H1 (cell line): Measurements from ENCODE around the gene DGKI. TPM values are rescaled to one million over a fixed set of nuclear protein-coding genes. Genes with fewer than 3 reads are reported as not detected.

Experiments used
- CTCF ChIA-PET: fragments of 300-600 bp; sonication (Branson Sonifier 250); formaldehyde crosslinking; loops from one replicate; lab custom pipeline; 2021; ENCODE audit not compliant: partially characterized antibody; lab: Charles Lee
- POLR2A ChIA-PET: fragments of 300-600 bp; sonication (Branson Sonifier 250); formaldehyde crosslinking; loops from one replicate; lab custom pipeline; 2021; ENCODE audit warnings: inconsistent platforms; ENCODE audit not compliant: partially characterized antibody; lab: Charles Lee
- DNase-seq, 2 experiments: peaks; one replicate each; pipeline versions ENCODE4 v3.0.0 to v3.0.0-alpha.2; 2010 to 2022; ENCODE audit warnings: low spot score in 2 of 2, low read depth in 1 of 2, mixed read lengths in 1 of 2
- FAIRE-seq: peaks from 2 replicates; lab custom pipeline; 2011; peaks lifted over from hg19 to GRCh38; lab: Jason Lieb, UNC
- H2AFZ ChIP-seq: 2 replicates; pipeline ENCODE4 v1.8.1; 2012; ENCODE audit warnings: low read length, inconsistent platforms
- H2AK5ac ChIP-seq: 2 replicates; pipeline ENCODE4 v1.6.1; 2013; ENCODE audit warnings: low read depth, low read length
- H2BK120ac ChIP-seq: replicated peaks from 2 replicates; pipeline ENCODE3; 2013; ENCODE audit warnings: low read depth, low read length, inconsistent platforms
- H2BK12ac ChIP-seq: 2 replicates; pipeline ENCODE4 v1.6.1; 2013; ENCODE audit warnings: low read depth, low read length
- H2BK15ac ChIP-seq: 2 replicates; pipeline ENCODE4 v1.6.1; 2013; ENCODE audit warnings: low read length
- H2BK20ac ChIP-seq: 2 replicates; pipeline ENCODE4 v1.6.1; 2013; ENCODE audit warnings: low read length
- H2BK5ac ChIP-seq: 2 replicates; pipeline ENCODE4 v1.6.1; 2013; ENCODE audit warnings: low read depth, low read length
- H3K14ac ChIP-seq: 2 replicates; pipeline ENCODE4 v1.6.1; 2013; ENCODE audit warnings: inconsistent platforms; ENCODE audit not compliant: insufficient read length
- H3K18ac ChIP-seq: 2 replicates; pipeline ENCODE4 v1.6.1; 2013; ENCODE audit warnings: low read length; ENCODE audit errors: extremely low read depth
- H3K23ac ChIP-seq: 2 replicates; pipeline ENCODE4 v1.6.1; 2013; ENCODE audit warnings: inconsistent platforms; ENCODE audit not compliant: insufficient read length
- H3K23me2 ChIP-seq: 2 replicates; pipeline ENCODE4 v1.6.1; 2013; ENCODE audit warnings: low read depth, low read length
- H3K27ac ChIP-seq: 2 replicates; pipeline ENCODE4 v1.6.1; 2011; ENCODE audit warnings: low read depth, low read length, inconsistent platforms
- H3K27me3 ChIP-seq, 4 experiments: replicated peaks in 1 of 4; 1 replicate in 1 of 4; 2 replicates in 3 of 4; pipeline versions ENCODE4 v1.6.1 to v1.8.1; 2011 to 2013; ENCODE audit warnings: low read length in 3 of 4, mild to moderate bottlenecking in 3 of 4, inconsistent platforms in 2 of 4, mixed read lengths in 2 of 4, moderate library complexity in 1 of 4; ENCODE audit not compliant: control insufficient read depth in 3 of 4, insufficient read depth in 3 of 4; ENCODE audit errors: extremely low read depth in 1 of 4
- H3K36me3 ChIP-seq, 4 experiments: 2 replicates each; pipeline versions ENCODE4 v1.6.1 to v1.8.1; 2011 to 2013; ENCODE audit warnings: mild to moderate bottlenecking in 4 of 4, low read length in 3 of 4, moderate library complexity in 2 of 4, control low read depth in 1 of 4, inconsistent platforms in 1 of 4; ENCODE audit not compliant: insufficient read depth in 4 of 4, control insufficient read depth in 2 of 4
- H3K4ac ChIP-seq: replicated peaks from 2 replicates; pipeline ENCODE3; 2013; ENCODE audit warnings: low read length, low read depth, mixed read lengths, inconsistent platforms; ENCODE audit not compliant: insufficient read length
- H3K4me1 ChIP-seq, 4 experiments: replicated peaks in 1 of 4; 1 replicate in 1 of 4; 2 replicates in 3 of 4; pipeline versions ENCODE4 v1.6.1 to v1.8.1; 2011 to 2013; ENCODE audit warnings: low read length in 3 of 4, inconsistent platforms in 2 of 4, mixed read lengths in 1 of 4; ENCODE audit not compliant: insufficient read depth in 4 of 4, control insufficient read depth in 3 of 4
- H3K4me2 ChIP-seq, 2 experiments: 2 replicates each; pipeline versions ENCODE4 v1.6.1 to v1.8.1; 2011 to 2013; ENCODE audit warnings: low read depth in 2 of 2, low read length in 2 of 2, control low read depth in 1 of 2, inconsistent platforms in 1 of 2, mild to moderate bottlenecking in 1 of 2; ENCODE audit not compliant: insufficient read depth in 1 of 2
- H3K4me3 ChIP-seq, 4 experiments: fragments of 200-600, 300-600 bp in 1 of 4; sonication (generic), shearing (Covaris generic), sonication (Bioruptor Twin) in 1 of 4; 2 replicates each; pipeline versions ENCODE4 v1.5.1 to v1.8.1; 2011 to 2016; ENCODE audit warnings: low read length in 4 of 4, low read depth in 3 of 4, control low read depth in 2 of 4, inconsistent platforms in 2 of 4, mild to moderate bottlenecking in 2 of 4, mixed read lengths in 1 of 4, moderate library complexity in 1 of 4; ENCODE audit not compliant: insufficient read depth in 2 of 4; ENCODE audit errors: extremely low read depth in 1 of 4
- H3K56ac ChIP-seq: replicated peaks from 2 replicates; pipeline ENCODE3; 2013; ENCODE audit warnings: low read depth, mild to moderate bottlenecking, mixed read lengths, low read length, inconsistent platforms; ENCODE audit not compliant: insufficient read length
- H3K79me1 ChIP-seq: 2 replicates; pipeline ENCODE4 v1.6.1; 2013; ENCODE audit warnings: low read depth, low read length, control low read depth
- H3K79me2 ChIP-seq, 2 experiments: 2 replicates each; pipeline versions ENCODE4 v1.6.1 to v1.8.1; 2012 to 2013; ENCODE audit warnings: low read length in 2 of 2, mild to moderate bottlenecking in 2 of 2, inconsistent platforms in 1 of 2; ENCODE audit not compliant: insufficient read depth in 2 of 2, control insufficient read depth in 1 of 2
- H3K9ac ChIP-seq, 4 experiments: replicated peaks in 1 of 4; 1 replicate in 1 of 4; 2 replicates in 3 of 4; pipeline versions ENCODE4 v1.6.1 to v1.8.1; 2011 to 2013; ENCODE audit warnings: low read depth in 3 of 4, low read length in 3 of 4, control low read depth in 2 of 4, mild to moderate bottlenecking in 2 of 4, moderate library complexity in 2 of 4, inconsistent platforms in 1 of 4; ENCODE audit errors: extremely low read depth in 1 of 4
- H3K9me3 ChIP-seq, 2 experiments: 2 replicates each; pipeline versions ENCODE4 v1.6.1 to v1.8.1; 2012 to 2013; ENCODE audit warnings: mild to moderate bottlenecking in 2 of 2, moderate library complexity in 2 of 2, control low read depth in 1 of 2, inconsistent platforms in 1 of 2, low read depth in 1 of 2, low read length in 1 of 2, mixed read lengths in 1 of 2; ENCODE audit not compliant: insufficient read depth in 2 of 2
- H4K20me1 ChIP-seq, 2 experiments: replicated peaks in 1 of 2; 2 replicates each; pipeline versions ENCODE3 to v1.8.1; 2011 to 2013; ENCODE audit warnings: inconsistent platforms in 2 of 2, low read length in 2 of 2, mild to moderate bottlenecking in 1 of 2; ENCODE audit not compliant: insufficient read depth in 2 of 2, control insufficient read depth in 1 of 2
- H4K5ac ChIP-seq: 2 replicates; pipeline ENCODE4 v1.6.1; 2013; ENCODE audit warnings: low read length, low read depth, mixed read lengths, inconsistent platforms; ENCODE audit not compliant: insufficient read length
- H4K8ac ChIP-seq: 2 replicates; pipeline ENCODE4 v1.8.0; 2013; ENCODE audit warnings: mild to moderate bottlenecking, moderate library complexity, low read length, inconsistent platforms; ENCODE audit not compliant: insufficient read depth; ENCODE audit errors: extremely low read depth
- H4K91ac ChIP-seq: replicated peaks from 2 replicates; pipeline ENCODE3; 2013; ENCODE audit warnings: low read length, mixed read lengths, inconsistent platforms; ENCODE audit not compliant: insufficient read length
- ASH2L ChIP-seq: fragments of 200-600, 300-600 bp; sonication (generic); IDR thresholded peaks from one replicate; pipeline ENCODE4 v1.7.1; 2017; ENCODE audit warnings: low read length
- BACH1 ChIP-seq: IDR thresholded peaks from 2 replicates; pipeline ENCODE4 v1.6.1; 2012; ENCODE audit warnings: low read length, improper control_type of control experiment
- CBX8 ChIP-seq: fragments of 300-800, 300-1000 bp; sonication (generic); IDR thresholded peaks from 2 replicates; pipeline ENCODE4 v1.7.1; 2016; ENCODE audit warnings: low read depth, low read length, borderline replicate concordance
- CTBP2 ChIP-seq: IDR thresholded peaks from 2 replicates; pipeline ENCODE4 v1.7.0; 2011; ENCODE audit warnings: borderline replicate concordance, mild to moderate bottlenecking, moderate library complexity, mixed read lengths, low read length; ENCODE audit not compliant: insufficient read depth, insufficient read length
- FOSL1 ChIP-seq: IDR thresholded peaks from 2 replicates; pipeline ENCODE4 v1.6.1; 2011; ENCODE audit warnings: mild to moderate bottlenecking, low read depth, low read length, moderate library complexity; ENCODE audit not compliant: insufficient read depth
- JUN ChIP-seq: IDR thresholded peaks from 2 replicates; pipeline ENCODE4 v1.6.1; 2011; ENCODE audit warnings: low read depth, mild to moderate bottlenecking, improper control_type of control experiment, low read length
- JUND ChIP-seq: IDR thresholded peaks from 2 replicates; pipeline ENCODE4 v1.6.1; 2011; ENCODE audit warnings: mild to moderate bottlenecking, improper control_type of control experiment, low read length
- KDM4A ChIP-seq: IDR thresholded peaks from one replicate; pipeline ENCODE4 v1.7.1; 2012; ENCODE audit warnings: low read depth, mild to moderate bottlenecking, moderate library complexity, low read length, inconsistent platforms; ENCODE audit not compliant: severe bottlenecking
- KDM5A ChIP-seq: fragments of 200-600 bp; IDR thresholded peaks from 2 replicates; pipeline ENCODE4 v1.7.1; 2012; ENCODE audit warnings: mild to moderate bottlenecking, low read length, inconsistent platforms, mixed read lengths
- PHF8 ChIP-seq: fragments of 200-600 bp; sonication (generic); conservative IDR thresholded peaks from 2 replicates; pipeline ENCODE4 v1.7.1; 2012; ENCODE audit warnings: low read depth, mild to moderate bottlenecking, inconsistent platforms, low read length, moderate library complexity
- POLR2A ChIP-seq, 2 experiments: IDR thresholded peaks; 1 replicate in 1 of 2; 2 replicates in 1 of 2; pipeline ENCODE4 v1.6.1; 2011; ENCODE audit warnings: low read depth in 2 of 2, low read length in 2 of 2, mild to moderate bottlenecking in 2 of 2; ENCODE audit errors: control extremely low read depth in 1 of 2
- RNF2 ChIP-seq: fragments of 200-900, 300-1000 bp; sonication (generic); IDR thresholded peaks from 2 replicates; pipeline ENCODE4 v1.7.1; 2016; ENCODE audit warnings: borderline replicate concordance, low read depth, mild to moderate bottlenecking, antibody characterized with exemption, low read length; ENCODE audit not compliant: poor library complexity, severe bottlenecking; ENCODE audit errors: missing control alignments
- RXRA ChIP-seq: IDR thresholded peaks from 2 replicates; pipeline ENCODE4 v1.6.1; 2011; ENCODE audit warnings: low read depth, mild to moderate bottlenecking, low read length, moderate library complexity; ENCODE audit not compliant: insufficient read depth
- SIRT6 ChIP-seq: IDR thresholded peaks from one replicate; pipeline ENCODE4 v1.7.1; 2012; ENCODE audit warnings: low read length, inconsistent platforms
- SIX5 ChIP-seq: IDR thresholded peaks from 2 replicates; pipeline ENCODE4 v1.6.1; 2011; ENCODE audit warnings: mild to moderate bottlenecking, low read depth, low read length
- SP4 ChIP-seq: IDR thresholded peaks from 2 replicates; pipeline ENCODE4 v1.6.1; 2012; ENCODE audit warnings: low read length, inconsistent platforms
- WGBS, 2 experiments: shearing (Covaris generic) in 1 of 2; methylation state at CpG; one replicate each; pipeline versions ENCODE4 v1.1.6 to v1.1.7; 2013 to 2015; ENCODE audit warnings: low lambda C conversion rate in 2 of 2, mixed read lengths in 2 of 2, inconsistent platforms in 1 of 2, low coverage in 1 of 2, missing lambda C conversion rate in 1 of 2; ENCODE audit not compliant: insufficient replicate concordance in 2 of 2, insufficient coverage in 1 of 2, insufficient read length in 1 of 2; ENCODE audit errors: extremely low coverage in 1 of 2, missing lambda C conversion rate in 1 of 2; 5-methylcytosine and 5-hydroxymethylcytosine counted together
- polyA plus RNA-seq, 7 experiments: library from polyadenylated mRNA; depleted of rRNA in 3 of 7; stranded (reverse) in 5 of 7; unstranded in 2 of 7; fragments of >200 nt in 5 of 7; fragments of 200-250 nt in 2 of 7; gene quantifications; 1 replicate in 5 of 7; 2 replicates in 1 of 7; 4 replicates in 1 of 7; pipeline versions ENCODE4 v1.2.1 to v1.2.3, GENCODE V29; 2011 to 2013; ENCODE audit warnings: missing spikeins in 2 of 7, mixed read lengths in 2 of 7
- total RNA-seq: library from RNA; stranded (reverse); fragmentation: NEBNext Ultra II Directional; extraction: Animal tissue kit (Norgen Biotek cat#: 25700); gene quantifications from 2 replicates; pipeline ENCODE4 v1.2.1, GENCODE V29; 2021

DGKI gene
- total and polyA plus RNA-seq, 2 of the 8 experiments (the other 6 are each of a cell fraction or from before 2014, with no cell fraction given) = 0.20 to 0.71 TPM

DNA sequence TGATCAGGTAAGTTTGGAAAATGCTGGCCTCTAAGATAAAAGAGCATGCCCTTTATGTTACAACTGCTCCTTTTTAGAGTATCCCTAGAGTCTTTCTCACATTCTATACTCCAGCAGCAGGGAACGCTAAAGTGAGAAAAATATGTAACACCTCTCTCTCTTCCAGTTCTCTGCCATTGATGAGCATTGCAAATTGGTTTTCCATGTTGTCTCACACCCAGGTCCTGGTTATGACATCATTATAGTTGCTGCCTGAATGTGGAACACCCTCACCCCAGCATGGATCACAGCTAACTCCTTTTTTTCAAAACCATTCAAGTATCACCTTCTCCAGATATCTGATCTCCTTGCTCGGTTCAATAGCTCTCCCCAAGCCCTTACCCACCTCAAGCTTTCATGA lies 84.4 kb downstream of the DGKI start:
- no peaks in the 10 kb centered on the region for H4K20me1 ChIP-seq
- H3K4ac ChIP-seq = no peak overlapping the region
- no peak overlapping the region for H3K56ac ChIP-seq
- H3K4me3 ChIP-seq = no peak overlapping the region
- H2BK15ac ChIP-seq = no peak overlapping the region
- H3K36me3 ChIP-seq = no peaks in the 10 kb centered on the region
- no peak overlapping the region for H3K9ac ChIP-seq
- no peaks in the 10 kb centered on the region for H3K9me3 ChIP-seq
- no peak overlapping the region for H4K91ac ChIP-seq
- no peak overlapping the region for H3K27ac ChIP-seq
- H3K27me3 ChIP-seq = no peaks in the 10 kb centered on the region
- H2BK20ac ChIP-seq = no peak overlapping the region
- H3K79me2 ChIP-seq = no peaks in the 10 kb centered on the region
- no peaks in the 10 kb centered on the region for H3K4me1 ChIP-seq
- no peak overlapping the region for H2AK5ac ChIP-seq
- no peak overlapping the region for H3K23ac ChIP-seq
- H3K79me1 ChIP-seq = no peaks in the 10 kb centered on the region
- no peak overlapping the region for H4K5ac ChIP-seq
- POLR2A ChIA-PET = no interaction called here
- no peak overlapping the region for H2BK120ac ChIP-seq
- WGBS, 2 experiments = 80% methylated on average over 2 of the region's 2 CpGs; no CpG with 5 or more reads in 1 of the 2 experiments
- H3K18ac ChIP-seq = no peak overlapping the region
- no peak for FAIRE-seq
- CTCF ChIA-PET = interaction anchor here (1.0 kb wide), 1 partner anchor 106 kb away, joined by 3 read pairs; no protein-coding TSS in a partner anchor
- no peak overlapping the region for H3K4me2 ChIP-seq
- no peak overlapping the region for H2BK12ac ChIP-seq
- H4K8ac ChIP-seq = no peak overlapping the region
- DNase-seq = no peak
- no peak overlapping the region for H2BK5ac ChIP-seq
- no peaks in the 10 kb centered on the region; the same call in 1 of the 2 replicates for H3K23me2 ChIP-seq
- no peak overlapping the region for H2AFZ ChIP-seq
- H3K14ac ChIP-seq = no peak overlapping the region
- TF ChIP-seq RXRA (no peak), BACH1 (no peak), RNF2 (no peak), SIRT6 (no peak), ASH2L (no peak), JUND (no peak), JUN (no peak), PHF8 (no peak), CTBP2 (no peak), CBX8 (no peak), SIX5 (no peak), FOSL1 (no peak), SP4 (no peak), KDM5A (no peak), POLR2A (IDR thresholded peaks at IDR 0.05; ENCODE audit: control extremely low read depth in 1 of 2, low read depth in 2 of 2, low read length in 2 of 2) (no peak), KDM4A (no peak)
